ENCODE measurements around the gene CDH3. TPM values are rescaled to one million over a fixed set of nuclear protein-coding genes. Genes with fewer than 3 reads are reported as not detected.

Gene CDH3
- total and polyA plus RNA-seq, 2 of the 13 experiments (the other 11 are each of a cell fraction or from before 2014, with no cell fraction given): 0.11 TPM; not detected in 1

GRCh38 chr16:68733570-68733969 lies 88.5 kb downstream of the CDH3 start (continued):
- no peak for TF ChIP-seq RNF219 (CRISPR knock-in tag; IDR thresholded peaks at IDR 0.05)
- no peak for TF ChIP-seq KDM5B (CRISPR knock-in tag; IDR thresholded peaks at IDR 0.05; ENCODE audit: borderline replicate concordance)
- TF ChIP-seq ZBTB46 (CRISPR knock-in tag; IDR thresholded peaks at IDR 0.05; ENCODE audit: borderline replicate concordance): no peak
- no peak for TF ChIP-seq IRF2 (CRISPR knock-in tag; IDR thresholded peaks at IDR 0.05)
- no peak for TF ChIP-seq RXRB (CRISPR knock-in tag; IDR thresholded peaks at IDR 0.05; ENCODE audit: borderline replicate concordance)
- no peak for TF ChIP-seq ZNF296 (CRISPR knock-in tag; conservative IDR thresholded peaks at IDR 0.05)
- TF ChIP-seq SRF (IDR thresholded peaks at IDR 0.05; ENCODE audit: low read depth, low read length): no peak
- TF ChIP-seq ELF4 (CRISPR knock-in tag; IDR thresholded peaks at IDR 0.05; ENCODE audit: borderline replicate concordance): no peak
- TF ChIP-seq KDM6A (CRISPR knock-in tag; IDR thresholded peaks at IDR 0.05; ENCODE audit: low read depth): no peak
- no peak for TF ChIP-seq MBNL3 (CRISPR knock-in tag; conservative IDR thresholded peaks at IDR 0.05)
- peak; percentile 98 for TF ChIP-seq ZNF121 (CRISPR knock-in tag; IDR thresholded peaks at IDR 0.05)
- TF ChIP-seq SOX13 (IDR thresholded peaks at IDR 0.05): no peak
- TF ChIP-seq SOX13 (CRISPR knock-in tag; conservative IDR thresholded peaks at IDR 0.05 in 1 of 2, IDR thresholded peaks at IDR 0.05 in 1 of 2): peak in 1 of 2 experiments; percentile 9; a peak in 1 of 4 replicates
- TF ChIP-seq ZNF770 (CRISPR knock-in tag; IDR thresholded peaks at IDR 0.05): 0 out of 2 replicates have a peak, but pooled peaks have one; percentile 8
- no peak for TF ChIP-seq TCF7L2 (IDR thresholded peaks at IDR 0.05; ENCODE audit: low read depth, low read length)
- TF ChIP-seq ZNF569 (CRISPR knock-in tag; IDR thresholded peaks at IDR 0.05; ENCODE audit: borderline replicate concordance): no peak
- no peak for TF ChIP-seq ARID4A (CRISPR knock-in tag; IDR thresholded peaks at IDR 0.05; ENCODE audit: borderline replicate concordance)
- TF ChIP-seq ATM (IDR thresholded peaks at IDR 0.05; ENCODE audit: borderline replicate concordance): no peak
- no peak for TF ChIP-seq ZNF20 (CRISPR knock-in tag; IDR thresholded peaks at IDR 0.05)
- TF ChIP-seq TAF15 (IDR thresholded peaks at IDR 0.05; ENCODE audit: low read depth, low read length, poor library complexity, severe bottlenecking): no peak
